ENCODE measurements around the gene CDCA4. TPM values are rescaled to one million over a fixed set of nuclear protein-coding genes. Genes with fewer than 3 reads are reported as not detected.
"Not testable (repeated sequence)": the region's sequence is repeated elsewhere in the genome, so short reads cannot be mapped to it uniquely, and the experiment has no call there.

Gene CDCA4
- total and polyA plus RNA-seq, 3 donors from 2014 or later = 18.3 to 27.5 (median 26.2) TPM

DNA sequence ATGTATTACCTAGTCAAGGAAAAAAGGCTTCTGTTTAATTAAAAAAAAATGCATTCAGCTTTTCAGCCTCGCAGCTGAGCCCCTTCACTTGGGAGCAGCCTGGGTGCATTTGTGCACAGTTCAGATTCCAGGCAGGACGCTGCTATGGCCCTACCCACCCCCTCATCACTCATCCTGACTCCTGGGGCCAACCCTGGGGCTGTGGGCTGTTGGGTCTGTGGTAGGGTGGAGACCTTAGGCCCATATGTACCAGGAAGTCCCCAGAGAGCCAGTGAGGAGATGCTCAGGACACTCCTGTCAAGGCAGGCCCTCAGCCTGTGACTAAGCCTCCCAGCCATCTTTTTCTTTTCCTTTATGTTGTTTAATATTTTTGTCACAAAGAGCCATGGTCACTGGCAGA lies 9.3 kb upstream of the CDCA4 start:
- DNase-seq = no peak
- intact Hi-C loops (cut with DNase I; ENCODE audit: low total_unique reads) = no loop called here
- no peaks in the 10 kb centered on the region for H3K27me3 ChIP-seq
- H3K9me3 ChIP-seq = no peaks in the 10 kb centered on the region
- H3K36me3 ChIP-seq (ENCODE audit: low read depth, missing control alignments) = no peaks in the 10 kb centered on the region
- H3K4me1 ChIP-seq = no peaks in the 10 kb centered on the region
- no peak overlapping the region for H3K27ac ChIP-seq
- TF ChIP-seq POLR2A (IDR thresholded peaks at IDR 0.05) = no peak
- TF ChIP-seq, protein P1, sequence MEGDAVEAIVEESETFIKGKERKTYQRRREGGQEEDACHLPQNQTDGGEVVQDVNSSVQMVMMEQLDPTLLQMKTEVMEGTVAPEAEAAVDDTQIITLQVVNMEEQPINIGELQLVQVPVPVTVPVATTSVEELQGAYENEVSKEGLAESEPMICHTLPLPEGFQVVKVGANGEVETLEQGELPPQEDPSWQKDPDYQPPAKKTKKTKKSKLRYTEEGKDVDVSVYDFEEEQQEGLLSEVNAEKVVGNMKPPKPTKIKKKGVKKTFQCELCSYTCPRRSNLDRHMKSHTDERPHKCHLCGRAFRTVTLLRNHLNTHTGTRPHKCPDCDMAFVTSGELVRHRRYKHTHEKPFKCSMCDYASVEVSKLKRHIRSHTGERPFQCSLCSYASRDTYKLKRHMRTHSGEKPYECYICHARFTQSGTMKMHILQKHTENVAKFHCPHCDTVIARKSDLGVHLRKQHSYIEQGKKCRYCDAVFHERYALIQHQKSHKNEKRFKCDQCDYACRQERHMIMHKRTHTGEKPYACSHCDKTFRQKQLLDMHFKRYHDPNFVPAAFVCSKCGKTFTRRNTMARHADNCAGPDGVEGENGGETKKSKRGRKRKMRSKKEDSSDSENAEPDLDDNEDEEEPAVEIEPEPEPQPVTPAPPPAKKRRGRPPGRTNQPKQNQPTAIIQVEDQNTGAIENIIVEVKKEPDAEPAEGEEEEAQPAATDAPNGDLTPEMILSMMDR (IDR thresholded peaks at IDR 0.05) = no peak
- no peak overlapping the region for H3K4me3 ChIP-seq
- 63 to 76% methylated on average over 2 of the region's 2 CpGs for WGBS, 2 donors

DNA sequence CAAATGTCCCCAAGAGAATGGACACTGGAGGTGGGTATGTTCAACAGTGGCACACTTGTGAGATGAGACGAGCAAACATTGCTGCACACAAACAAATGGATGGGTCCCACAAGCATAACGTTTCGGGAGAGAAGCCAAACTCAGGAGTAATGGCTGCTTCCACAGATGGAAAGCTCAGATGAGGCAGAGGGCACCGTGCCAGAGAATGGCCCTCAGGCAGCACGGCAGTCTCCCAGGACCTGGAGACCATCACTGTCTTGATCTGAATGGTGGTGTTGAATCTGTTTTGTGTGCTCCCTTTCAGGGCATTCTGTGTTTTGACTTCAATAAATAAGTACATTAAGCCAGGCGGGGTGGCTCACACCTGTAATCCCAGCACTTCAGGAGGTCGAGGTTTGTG lies 8.5 kb upstream of the CDCA4 start:
- Histone ChIP-seq H3K36me3 (ENCODE audit: low read depth, missing control alignments) (no peaks in the 10 kb centered on the region), H3K27me3 (no peaks in the 10 kb centered on the region)
- intact Hi-C loops (cut with DNase I; ENCODE audit: low total_unique reads) = loop anchor here (10.0 kb wide), 1 partner anchor 55 kb away; the partner anchor contains the start of gene AHNAK2

DNA sequence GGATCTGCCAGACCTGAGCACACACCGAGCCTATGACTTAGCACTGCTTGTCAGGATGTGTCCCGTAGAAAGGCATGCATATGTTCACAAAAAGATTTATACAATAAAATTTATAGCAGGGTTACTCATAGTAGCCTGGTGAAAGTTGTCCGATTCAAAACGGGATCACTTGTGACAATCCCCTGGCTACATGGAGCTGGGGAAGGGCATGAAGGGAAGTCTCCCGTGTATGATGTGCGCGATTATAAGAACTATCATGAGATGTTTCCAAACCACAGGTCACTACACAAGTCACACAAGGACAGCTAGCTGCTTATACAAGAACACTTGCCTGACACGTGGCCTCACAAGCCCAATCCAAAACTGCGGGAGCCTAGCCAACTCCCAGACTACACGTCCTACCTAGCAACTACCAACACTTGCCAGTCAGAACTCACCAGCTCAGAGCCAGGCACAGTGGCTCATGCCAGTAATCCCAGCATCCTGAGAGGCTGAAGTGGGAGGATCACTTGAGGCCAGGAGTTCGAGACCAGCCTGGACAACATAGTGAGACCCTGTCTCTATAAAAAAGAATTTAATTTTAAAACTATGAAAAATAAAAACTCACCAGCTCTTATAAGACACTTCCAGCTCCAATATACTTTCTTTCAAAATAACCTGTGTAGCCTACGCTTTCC lies 7.5 kb upstream of the CDCA4 start:
- Histone ChIP-seq H3K4me1 (no peaks in the 10 kb centered on the region), H3K4me3 (no peak overlapping the region), H3K27ac (no peak overlapping the region), H3K27me3 (no peaks in the 10 kb centered on the region), H3K36me3 (ENCODE audit: low read depth, missing control alignments) (no peaks in the 10 kb centered on the region), H3K9me3 (no peaks in the 10 kb centered on the region)
- no peak for DNase-seq
- no peak for TF ChIP-seq POLR2A (IDR thresholded peaks at IDR 0.05)
- TF ChIP-seq, protein P1 (IDR thresholded peaks at IDR 0.05) = no peak
- intact Hi-C loops (cut with DNase I; ENCODE audit: low total_unique reads) = loop anchor here (10.0 kb wide), 1 partner anchor 54 kb away; the partner anchor contains the start of gene AHNAK2
- WGBS, 2 donors = 83 to 88% methylated on average over 12 of the region's 12 CpGs

More for the DNA sequence above, 8.5 kb upstream of the CDCA4 start:
- TF ChIP-seq, protein P1 (IDR thresholded peaks at IDR 0.05) = no peak
- TF ChIP-seq POLR2A (IDR thresholded peaks at IDR 0.05) = no peak
- H3K4me1 ChIP-seq = no peaks in the 10 kb centered on the region
- H3K9me3 ChIP-seq = no peaks in the 10 kb centered on the region
- H3K27ac ChIP-seq = no peak overlapping the region
- H3K4me3 ChIP-seq = no peak overlapping the region
- 86 to 87% methylated on average over 7 of the region's 7 CpGs for WGBS, 2 donors
- no peak for DNase-seq

DNA sequence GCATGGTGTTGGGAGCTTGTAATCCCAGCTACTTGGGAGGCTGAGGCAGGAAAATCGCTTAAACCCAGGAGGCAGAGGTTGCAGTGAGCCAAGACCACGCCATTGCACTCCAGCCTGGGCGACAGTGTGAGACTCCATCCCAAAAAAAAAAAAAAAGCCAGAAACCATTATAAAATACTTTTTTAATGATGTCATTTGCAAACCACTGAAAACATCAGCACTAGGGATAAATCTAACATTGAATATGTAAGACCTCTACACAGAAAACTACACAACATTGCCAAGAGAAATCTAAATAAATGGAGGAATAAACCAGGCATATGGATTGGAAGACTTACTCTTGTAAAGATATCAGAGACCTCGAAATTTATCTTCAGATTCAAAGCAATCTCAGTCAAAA lies 6.8 kb upstream of the CDCA4 start:
- H3K27ac ChIP-seq = not testable (repeated sequence)
- intact Hi-C loops (cut with DNase I; ENCODE audit: low total_unique reads) = loop anchor here (10.0 kb wide), 1 partner anchor 53 kb away; the partner anchor contains the start of gene AHNAK2
- 73 to 75% methylated on average over 4 of the region's 4 CpGs for WGBS, 2 donors

DNA sequence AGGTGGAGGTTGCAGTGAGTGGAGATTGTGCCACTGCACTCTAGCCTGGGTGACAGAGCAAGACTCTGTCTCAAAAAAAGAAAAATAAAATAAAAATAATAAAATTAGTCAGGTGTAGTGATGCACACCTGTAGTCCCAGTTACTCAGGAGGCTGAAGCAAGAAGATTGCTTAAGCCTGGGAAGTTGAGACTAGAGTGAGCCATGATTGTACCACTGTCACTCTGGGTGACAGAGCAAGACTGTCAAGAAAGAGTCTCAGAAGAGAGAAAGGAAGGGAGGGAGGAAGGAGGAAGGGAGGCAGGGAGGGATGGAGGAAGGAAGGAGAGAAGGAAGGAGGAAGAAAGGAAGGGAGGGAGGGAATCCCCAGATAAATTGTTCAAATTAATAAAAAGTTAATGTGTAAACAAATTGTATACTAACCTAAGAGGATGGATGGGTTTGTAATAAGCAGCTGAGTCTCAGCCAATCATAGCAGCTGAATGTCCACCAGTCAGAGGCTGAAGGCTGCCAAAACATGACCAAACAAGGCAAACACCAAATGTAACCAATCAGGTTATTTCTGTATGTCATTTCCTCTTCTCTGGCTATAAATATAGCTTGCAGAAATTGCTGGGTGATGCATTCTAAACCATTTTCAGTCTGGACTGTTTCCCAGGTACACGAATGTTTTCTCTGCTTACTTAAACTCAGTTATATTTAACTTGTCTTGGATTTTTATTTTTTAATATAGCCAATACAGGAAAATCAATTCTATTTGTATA lies 6.1 kb upstream of the CDCA4 start:
- Histone ChIP-seq H3K4me3 (no peak overlapping the region), H3K27me3 (no peaks in the 10 kb centered on the region), H3K9me3 (no peaks in the 10 kb centered on the region), H3K4me1 (peaks cover under 1% of the 10 kb centered on the region), H3K36me3 (ENCODE audit: low read depth, missing control alignments) (no peaks in the 10 kb centered on the region), H3K27ac (no peak overlapping the region)
- 46 to 61% methylated on average over 1 of the region's 1 CpG for WGBS, 2 donors
- TF ChIP-seq, protein P1 (IDR thresholded peaks at IDR 0.05) = no peak
- intact Hi-C loops (cut with DNase I; ENCODE audit: low total_unique reads) = loop anchor here (10.0 kb wide), 1 partner anchor 52 kb away; the partner anchor contains the start of gene AHNAK2
- no peak for DNase-seq

More for the DNA sequence above, 6.8 kb upstream of the CDCA4 start:
- H3K4me3 ChIP-seq; DNase-seq; H3K36me3 ChIP-seq (ENCODE audit: low read depth, missing control alignments); H3K27me3 ChIP-seq; H3K4me1 ChIP-seq; H3K9me3 ChIP-seq: not testable (repeated sequence)

Data from testis (tissue), 3 donors.